Trophoblast cell (in vitro differentiated cells and primary cell): ENCODE data around the gene CSF2RB.

Source experiments
- DNase-seq, 2 donors: peaks; one replicate each; pipeline ENCODE4 v3.0.0-alpha.2; 2016
- H2AFZ ChIP-seq: 2 replicates; pipeline ENCODE4 v1.6.1; 2013; ENCODE audit warnings: low read length, moderate library complexity, mild to moderate bottlenecking; ENCODE audit not compliant: insufficient read depth, poor library complexity
- H2AK5ac ChIP-seq: 2 replicates; pipeline ENCODE4 v1.6.1; 2013; ENCODE audit warnings: mild to moderate bottlenecking, low read length
- H2BK120ac ChIP-seq: 2 replicates; pipeline ENCODE4 v1.6.1; 2013; ENCODE audit warnings: low read length, mild to moderate bottlenecking, moderate library complexity; ENCODE audit not compliant: insufficient read depth, poor library complexity
- H2BK12ac ChIP-seq: 2 replicates; pipeline ENCODE4 v1.6.1; 2013; ENCODE audit warnings: mild to moderate bottlenecking, low read length, moderate library complexity
- H2BK5ac ChIP-seq: 2 replicates; pipeline ENCODE4 v1.6.1; 2013; ENCODE audit warnings: low read length, low read depth, moderate library complexity, mild to moderate bottlenecking; ENCODE audit not compliant: poor library complexity
- H3K14ac ChIP-seq: 2 replicates; pipeline ENCODE4 v1.6.1; 2013; ENCODE audit warnings: mild to moderate bottlenecking, low read length
- H3K18ac ChIP-seq: 2 replicates; pipeline ENCODE4 v1.6.1; 2013; ENCODE audit warnings: mild to moderate bottlenecking, low read length
- H3K23ac ChIP-seq: 2 replicates; pipeline ENCODE4 v1.6.1; 2013; ENCODE audit warnings: low read length
- H3K27ac ChIP-seq: 2 replicates; pipeline ENCODE4 v1.5.1; 2013; ENCODE audit warnings: low read depth, mild to moderate bottlenecking, inconsistent platforms, low read length, moderate library complexity
- H3K27me3 ChIP-seq: 2 replicates; pipeline ENCODE4 v1.6.1; 2013; ENCODE audit warnings: inconsistent platforms, mild to moderate bottlenecking, low read length, moderate library complexity; ENCODE audit not compliant: insufficient read depth
- H3K36me3 ChIP-seq, 2 experiments: 1 replicate in 1 of 2; 2 replicates in 1 of 2; pipeline ENCODE4 v1.6.1; 2013; ENCODE audit warnings: low read length in 2 of 2, mild to moderate bottlenecking in 2 of 2, moderate library complexity in 1 of 2; ENCODE audit not compliant: insufficient read depth in 2 of 2, control insufficient read depth in 1 of 2
- H3K4ac ChIP-seq: 2 replicates; pipeline ENCODE4 v1.6.1; 2013; ENCODE audit warnings: low read depth, mild to moderate bottlenecking, low read length, moderate library complexity
- H3K4me1 ChIP-seq, 2 experiments: 1 replicate in 1 of 2; 2 replicates in 1 of 2; pipeline ENCODE4 v1.6.1; 2013; ENCODE audit warnings: low read length in 2 of 2, mild to moderate bottlenecking in 2 of 2, moderate library complexity in 1 of 2; ENCODE audit not compliant: insufficient read depth in 2 of 2, control insufficient read depth in 1 of 2
- H3K4me2 ChIP-seq: 2 replicates; pipeline ENCODE4 v1.6.1; 2013; ENCODE audit warnings: inconsistent platforms, mild to moderate bottlenecking, low read length, moderate library complexity
- H3K4me3 ChIP-seq: 2 replicates; pipeline ENCODE4 v1.5.1; 2013; ENCODE audit warnings: mild to moderate bottlenecking, low read depth, low read length, inconsistent platforms
- H3K79me1 ChIP-seq: one replicate; pipeline ENCODE4 v1.6.1; 2013; ENCODE audit warnings: low read length
- H3K79me2 ChIP-seq: 2 replicates; pipeline ENCODE4 v1.6.1; 2013; ENCODE audit warnings: low read length, mild to moderate bottlenecking; ENCODE audit not compliant: control insufficient read depth, insufficient read depth, poor library complexity
- H3K9ac ChIP-seq: 2 replicates; pipeline ENCODE4 v1.6.1; 2013; ENCODE audit warnings: mild to moderate bottlenecking, low read length
- H3K9me3 ChIP-seq: 2 replicates; pipeline ENCODE4 v1.6.1; 2013; ENCODE audit warnings: low read depth, mild to moderate bottlenecking, control low read depth, inconsistent platforms, low read length; ENCODE audit not compliant: insufficient read depth
- H4K12ac ChIP-seq: 2 replicates; pipeline ENCODE4 v1.6.1; 2013; ENCODE audit warnings: low read depth, mild to moderate bottlenecking, low read length, moderate library complexity
- H4K8ac ChIP-seq: 2 replicates; pipeline ENCODE4 v1.6.1; 2013; ENCODE audit warnings: low read depth, mild to moderate bottlenecking, low read length, moderate library complexity
- H4K91ac ChIP-seq: one replicate; pipeline ENCODE4 v1.6.1; 2013; ENCODE audit warnings: low read depth, mild to moderate bottlenecking, low read length, moderate library complexity
- WGBS: extraction: QIAGEN DNeasy Blood & Tissue Kit; methylation state at CpG from one replicate; pipeline ENCODE4 v1.1.7; 2013; ENCODE audit warnings: missing lambda C conversion rate; ENCODE audit not compliant: insufficient read length, insufficient coverage; ENCODE audit errors: extremely low coverage; 5-methylcytosine and 5-hydroxymethylcytosine counted together

The CSF2RB gene

GRCh38 chr22:36928196-36928595 is 14.8 kb downstream of the CSF2RB start:
- Histone ChIP-seq H3K4ac (no peak overlapping the region), H4K91ac (peak overlapping the region; percentile 78), H3K27me3 (no peaks in the 10 kb centered on the region), H3K18ac (peak overlapping the region; percentile 53), H2BK12ac (peak overlapping the region; percentile 38), H2AK5ac (peak overlapping the region; percentile 32), H3K9ac (no peak overlapping the region), H4K8ac (peak overlapping the region; percentile 34), H3K9me3 (peaks cover 3% of the 10 kb centered on the region), H2AFZ (no peak overlapping the region), H3K4me1 (peaks cover 7 to 10% of the 10 kb centered on the region in 2 experiments), H2BK120ac (peak overlapping the region; percentile 54), H2BK5ac (peak overlapping the region; percentile 43), H3K23ac (no peak overlapping the region), H3K27ac (peak overlapping the region; percentile 16), H3K36me3 (no peaks in the 10 kb centered on the region), H3K4me2 (no peak overlapping the region), H3K79me2 (no peaks in the 10 kb centered on the region), H4K12ac (no peak overlapping the region), H3K4me3 (no peak overlapping the region), H3K14ac (peak overlapping the region; percentile 61), H3K79me1 (peaks cover 32% of the 10 kb centered on the region)
- no CpG with 5 or more reads among the region's 9 CpGs for WGBS
- no peak for DNase-seq

GRCh38 chr22:36928786-36929535 is 15.5 kb downstream of the CSF2RB start:
- Histone ChIP-seq H3K27me3 (no peaks in the 10 kb centered on the region), H3K14ac (peak overlapping the region; percentile 68), H3K4me1 (peaks cover 6 to 8% of the 10 kb centered on the region in 2 experiments), H4K91ac (peak overlapping the region; percentile 87), H2BK5ac (peak overlapping the region; percentile 18), H3K79me1 (peaks cover 27% of the 10 kb centered on the region), H3K79me2 (no peaks in the 10 kb centered on the region), H3K9ac (no peak overlapping the region), H3K9me3 (peaks cover 3% of the 10 kb centered on the region), H3K4ac (no peak overlapping the region), H2AFZ (no peak overlapping the region), H3K4me2 (no peak overlapping the region), H3K18ac (no peak overlapping the region), H4K12ac (no peak overlapping the region), H2BK120ac (peak overlapping the region; percentile 44), H4K8ac (peak overlapping the region; percentile 50), H3K36me3 (no peaks in the 10 kb centered on the region), H2BK12ac (peak overlapping the region; percentile 34), H3K27ac (peak overlapping the region; percentile 10), H2AK5ac (peak overlapping the region; percentile 35), H3K23ac (no peak overlapping the region), H3K4me3 (no peak overlapping the region)
- peak; percentile 90 to 95 for DNase-seq
- WGBS, result no CpG with 5 or more reads among the region's 17 CpGs

DNA sequence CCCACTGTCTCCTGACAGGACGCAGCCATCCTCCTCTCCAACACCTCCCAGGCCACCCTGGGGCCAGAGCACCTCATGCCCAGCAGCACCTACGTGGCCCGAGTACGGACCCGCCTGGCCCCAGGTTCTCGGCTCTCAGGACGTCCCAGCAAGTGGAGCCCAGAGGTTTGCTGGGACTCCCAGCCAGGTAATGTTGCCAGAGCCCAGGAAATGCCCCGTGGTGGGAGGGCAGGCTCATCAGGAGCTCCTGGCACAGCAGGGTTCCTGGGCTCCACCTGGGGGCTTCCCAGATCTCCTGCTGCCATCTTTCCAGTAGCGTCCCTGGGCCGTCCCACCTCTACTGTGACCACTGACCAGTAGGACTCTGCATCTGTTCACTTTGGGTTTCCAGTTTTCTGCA is 16.2 kb downstream of the CSF2RB start:
- H4K91ac ChIP-seq, result peak overlapping the region; percentile 87
- no peak overlapping the region for H3K27ac ChIP-seq
- peak overlapping the region; percentile 18 for H2BK5ac ChIP-seq
- no peaks in the 10 kb centered on the region for H3K27me3 ChIP-seq
- H3K9ac ChIP-seq, result no peak overlapping the region
- WGBS, result no CpG with 5 or more reads among the region's 10 CpGs
- H3K4me3 ChIP-seq, result no peak overlapping the region
- H3K23ac ChIP-seq, result no peak overlapping the region
- peak overlapping the region; percentile 71 for H2AK5ac ChIP-seq
- peak overlapping the region; percentile 44 for H2BK120ac ChIP-seq
- H3K4me1 ChIP-seq, result peaks cover 6 to 8% of the 10 kb centered on the region in 2 experiments
- H3K18ac ChIP-seq, result peak overlapping the region; percentile 12
- H2AFZ ChIP-seq, result no peak overlapping the region
- H4K8ac ChIP-seq, result peak overlapping the region; percentile 50
- peaks cover 3% of the 10 kb centered on the region for H3K9me3 ChIP-seq
- no peak overlapping the region for H4K12ac ChIP-seq
- H2BK12ac ChIP-seq, result peak overlapping the region; percentile 34
- peak overlapping the region; percentile 68 for H3K14ac ChIP-seq
- no peak overlapping the region for H3K4me2 ChIP-seq
- no peaks in the 10 kb centered on the region for H3K79me2 ChIP-seq
- H3K36me3 ChIP-seq, result no peaks in the 10 kb centered on the region
- peaks cover 23% of the 10 kb centered on the region for H3K79me1 ChIP-seq
- peak overlapping the region; percentile 46 for H3K4ac ChIP-seq
- DNase-seq, result no peak

DNA sequence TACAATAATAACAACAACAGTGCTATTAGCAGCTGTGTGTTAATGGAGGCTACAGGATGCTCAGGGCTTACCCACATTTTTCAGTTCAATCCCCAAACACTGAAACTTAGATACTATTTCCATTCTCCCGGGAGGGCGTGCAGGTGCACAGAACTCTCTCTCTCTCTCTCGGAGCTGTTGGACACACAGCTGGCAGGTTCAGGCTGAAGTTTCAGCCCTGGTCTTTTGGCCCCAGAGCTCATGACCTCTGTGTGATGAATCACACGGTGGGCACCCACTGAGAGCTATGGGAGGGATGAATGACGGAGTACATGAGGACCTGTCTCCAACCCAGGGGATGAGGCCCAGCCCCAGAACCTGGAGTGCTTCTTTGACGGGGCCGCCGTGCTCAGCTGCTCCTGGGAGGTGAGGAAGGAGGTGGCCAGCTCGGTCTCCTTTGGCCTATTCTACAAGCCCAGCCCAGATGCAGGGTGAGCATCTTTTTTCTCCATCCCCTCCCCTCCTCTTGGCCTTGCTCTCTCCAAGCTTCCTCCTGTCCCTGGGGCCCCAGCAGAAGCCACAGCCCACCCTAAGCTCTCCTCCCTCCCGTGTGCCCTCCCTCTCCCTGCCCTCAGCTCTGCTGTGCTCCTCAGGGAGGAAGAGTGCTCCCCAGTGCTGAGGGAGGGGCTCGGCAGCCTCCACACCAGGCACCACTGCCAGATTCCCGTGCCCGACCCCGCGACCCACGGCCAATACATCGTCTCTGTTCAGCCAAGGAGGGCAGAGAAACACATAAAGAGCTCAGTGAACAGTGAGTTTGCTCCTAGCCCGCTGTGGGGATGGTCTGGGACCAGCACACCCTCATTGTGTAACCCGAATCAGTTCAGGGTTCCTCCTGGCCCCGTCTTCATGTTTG is 16.9 kb downstream of the CSF2RB start:
- no peak overlapping the region for H4K12ac ChIP-seq
- H3K9me3 ChIP-seq, result peaks cover 3% of the 10 kb centered on the region
- H4K8ac ChIP-seq, result no peak overlapping the region
- peak overlapping the region; percentile 1 for H4K91ac ChIP-seq
- H2AK5ac ChIP-seq, result peak overlapping the region; percentile 32
- no peak overlapping the region for H3K4ac ChIP-seq
- no peak overlapping the region for H3K18ac ChIP-seq
- H2BK120ac ChIP-seq, result peak overlapping the region; percentile 6
- no peak overlapping the region for H2AFZ ChIP-seq
- no CpG with 5 or more reads among the region's 20 CpGs for WGBS
- no peak overlapping the region for H3K27ac ChIP-seq
- H3K27me3 ChIP-seq, result no peaks in the 10 kb centered on the region
- H3K79me1 ChIP-seq, result peaks cover 21% of the 10 kb centered on the region
- H3K9ac ChIP-seq, result no peak overlapping the region
- no peaks in the 10 kb centered on the region for H3K79me2 ChIP-seq
- H3K4me2 ChIP-seq, result no peak overlapping the region
- H3K23ac ChIP-seq, result no peak overlapping the region
- DNase-seq, result no peak
- no peak overlapping the region for H2BK5ac ChIP-seq
- H3K4me3 ChIP-seq, result no peak overlapping the region
- no peaks in the 10 kb centered on the region for H3K36me3 ChIP-seq
- H3K4me1 ChIP-seq, result peaks cover 6 to 8% of the 10 kb centered on the region in 2 experiments
- no peak overlapping the region for H3K14ac ChIP-seq
- H2BK12ac ChIP-seq, result no peak overlapping the region
